Heart left ventricle (tissue), 13 donors: Measurements from ENCODE around the gene KIF4B.

Experiments used
- POLR2A ChIP-seq, 2 donors: fragments of 450-650 bp; IDR thresholded peaks; one replicate each; pipeline ENCODE4 v1.6.1; 2017; ENCODE audit warnings: antibody characterized with exemption in 2 of 2, mild to moderate bottlenecking in 2 of 2, moderate library complexity in 2 of 2
- TF ChIP-seq, protein P1 (sequence below), 12 donors: fragments of 200-600 bp; sonication (generic) in 4 of 12; IDR thresholded peaks; one replicate each; pipeline versions ENCODE4 v1.5.0 to v1.8.0; 2018 to 2022; ENCODE audit warnings: antibody characterized with exemption in 12 of 12, mild to moderate bottlenecking in 5 of 12
- donor health status: ischemic (EF 13 %, LVEDD 7.1; RV severe dilation, severe dysfunction).
- donor health status: DM: no; HTN: yes; CAD: no.
- donor health status: DM: no; HTN: no; CAD: no.
- donor health status: ischemic (EF 25% LVEDD 6.9; RV normal size, moderate dysfunction).
- donor health status: ischemic (EF 25% LVEDD 5.7; RV mildly dilated, moderate dysfunction).
- donor health status: ischemic (EF 35%, LVEDD 5.7; RV mildly dilated, moderate dysfunction).
- donor health status: nonischemic (EF 11% LVEDD 7.7; RV severe dilation, severe dysfunction).
- donor health status: DM: yes; HTN: yes; CAD: no.
- donor health status: PGD.
- donor health status: ischemic (EF 29% LVEDD 5.4; RV normal size, mild dysfunction).
- donor health status: nonischemic (EF 23%, LVEDD 6.1; RV moderate dilation, normal function).

- TF ChIP-seq, protein P1, sequence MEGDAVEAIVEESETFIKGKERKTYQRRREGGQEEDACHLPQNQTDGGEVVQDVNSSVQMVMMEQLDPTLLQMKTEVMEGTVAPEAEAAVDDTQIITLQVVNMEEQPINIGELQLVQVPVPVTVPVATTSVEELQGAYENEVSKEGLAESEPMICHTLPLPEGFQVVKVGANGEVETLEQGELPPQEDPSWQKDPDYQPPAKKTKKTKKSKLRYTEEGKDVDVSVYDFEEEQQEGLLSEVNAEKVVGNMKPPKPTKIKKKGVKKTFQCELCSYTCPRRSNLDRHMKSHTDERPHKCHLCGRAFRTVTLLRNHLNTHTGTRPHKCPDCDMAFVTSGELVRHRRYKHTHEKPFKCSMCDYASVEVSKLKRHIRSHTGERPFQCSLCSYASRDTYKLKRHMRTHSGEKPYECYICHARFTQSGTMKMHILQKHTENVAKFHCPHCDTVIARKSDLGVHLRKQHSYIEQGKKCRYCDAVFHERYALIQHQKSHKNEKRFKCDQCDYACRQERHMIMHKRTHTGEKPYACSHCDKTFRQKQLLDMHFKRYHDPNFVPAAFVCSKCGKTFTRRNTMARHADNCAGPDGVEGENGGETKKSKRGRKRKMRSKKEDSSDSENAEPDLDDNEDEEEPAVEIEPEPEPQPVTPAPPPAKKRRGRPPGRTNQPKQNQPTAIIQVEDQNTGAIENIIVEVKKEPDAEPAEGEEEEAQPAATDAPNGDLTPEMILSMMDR (IDR thresholded peaks at IDR 0.05) = no peak
- TF ChIP-seq POLR2A (IDR thresholded peaks at IDR 0.05) = no peak
Observed at GRCh38 chr5:154966081-154966841, 47.3 kb upstream of the KIF4B start.
